Smooth muscle cell (in vitro differentiated cells): ENCODE measurements around the gene DNAH9. TPM values are rescaled to one million over a fixed set of nuclear protein-coding genes. Genes with fewer than 3 reads are reported as not detected.

Experiments
- DNase-seq: peaks from one replicate; lab custom pipeline; 2025; ENCODE audit not compliant: unreplicated experiment; lab: John Stamatoyannopoulos, UW
- H2AFZ ChIP-seq: fragments of 200-600 bp; sonication (generic); 2 replicates; pipeline ENCODE4 v1.6.0; 2016; ENCODE audit warnings: antibody characterized with exemption, low read depth, mild to moderate bottlenecking
- H3F3A ChIP-seq: fragments of 200-600 bp; sonication (generic); 2 replicates; pipeline ENCODE4 v1.6.0; 2017; ENCODE audit warnings: antibody characterized with exemption, low read depth
- H3K27ac ChIP-seq: fragments of 200-600 bp; sonication (generic); 2 replicates; pipeline ENCODE4 v1.5.1; 2016; ENCODE audit warnings: low read depth, mild to moderate bottlenecking
- H3K27me3 ChIP-seq: fragments of 200-600 bp; sonication (generic); 2 replicates; pipeline ENCODE4 v1.6.1; 2016; ENCODE audit warnings: low read depth, mild to moderate bottlenecking
- H3K36me3 ChIP-seq: fragments of 200-600 bp; sonication (generic); 2 replicates; pipeline ENCODE4 v1.5.1; 2016; ENCODE audit warnings: low read depth
- H3K4me1 ChIP-seq: fragments of 200-600 bp; sonication (generic); 2 replicates; pipeline ENCODE4 v1.5.1; 2016; ENCODE audit warnings: low read depth
- H3K4me2 ChIP-seq: fragments of 200-600 bp; sonication (generic); 2 replicates; pipeline ENCODE4 v1.6.0; 2016; ENCODE audit warnings: mild to moderate bottlenecking
- H3K4me3 ChIP-seq: fragments of 200-600 bp; sonication (generic); 2 replicates; pipeline ENCODE4 v1.5.1; 2016; ENCODE audit warnings: mild to moderate bottlenecking
- H3K79me2 ChIP-seq: fragments of 200-600 bp; sonication (generic); 2 replicates; pipeline ENCODE4 v1.6.0; 2016; ENCODE audit warnings: low read depth, mild to moderate bottlenecking
- H3K9ac ChIP-seq: fragments of 200-600 bp; sonication (generic); 2 replicates; pipeline ENCODE4 v1.6.0; 2016; ENCODE audit warnings: low read depth
- H3K9me3 ChIP-seq: fragments of 200-600 bp; sonication (generic); replicated peaks from 2 replicates; pipeline ENCODE4 v1.5.1; 2016; ENCODE audit warnings: low read depth
- H4K20me1 ChIP-seq: fragments of 200-600 bp; sonication (generic); 2 replicates; pipeline ENCODE4 v1.6.0; 2016; ENCODE audit warnings: low read depth
- CTCF ChIP-seq: fragments of 200-600 bp; sonication (generic); IDR thresholded peaks from 2 replicates; pipeline ENCODE4 v1.5.1; 2017; ENCODE audit warnings: borderline replicate concordance, mild to moderate bottlenecking, antibody characterized with exemption; ENCODE audit not compliant: insufficient read depth, poor library complexity, severe bottlenecking
- WGBS: methylation state at CpG from one replicate; pipeline ENCODE4 v1.1.7; 2016; ENCODE audit warnings: low lambda C conversion rate; 5-methylcytosine and 5-hydroxymethylcytosine counted together
- polyA plus RNA-seq: library from polyadenylated mRNA; unstranded; fragments of >200 nt; fragmentation: Nextera tagmentation; extraction: Ambion mirVana; gene quantifications from 2 replicates; pipeline ENCODE4 v1.2.1, GENCODE V29; 2016
- total RNA-seq: library from RNA; depleted of rRNA; stranded (reverse); fragments of >200 nt; gene quantifications from 2 replicates; pipeline ENCODE4 v1.2.3, GENCODE V29; 2014

Gene DNAH9
- total and polyA plus RNA-seq, 2 experiments from 2014 or later = 0.30 to 0.49 TPM

DNA sequence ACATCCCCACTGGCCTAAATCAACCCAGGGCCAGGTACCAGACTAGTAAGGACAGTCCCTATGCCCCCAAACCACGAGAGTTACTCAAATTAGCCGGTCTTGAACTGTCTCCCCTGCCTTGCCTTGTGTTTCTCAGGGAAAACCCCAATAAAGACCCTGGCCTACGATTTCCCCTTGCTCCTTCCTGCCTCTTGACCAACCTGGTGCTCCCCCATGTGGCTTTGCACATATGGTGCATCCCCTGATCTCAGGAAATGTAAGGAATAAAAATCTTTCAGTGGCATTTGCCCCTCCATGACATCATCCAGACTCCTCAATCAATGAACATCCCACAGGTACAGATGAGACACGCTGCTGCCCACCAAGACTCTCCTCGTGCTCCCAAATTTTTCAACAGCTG is 311.1 kb downstream of the DNAH9 start:
- Histone ChIP-seq H3F3A (peaks cover 10% of the 10 kb centered on the region), H3K4me2 (no peak overlapping the region), H3K27me3 (no peaks in the 10 kb centered on the region), H3K9ac (no peak overlapping the region), H3K27ac (no peak overlapping the region), H3K4me1 (no peaks in the 10 kb centered on the region), H4K20me1 (no peaks in the 10 kb centered on the region), H3K36me3 (no peaks in the 10 kb centered on the region), H2AFZ (no peak overlapping the region), H3K4me3 (no peak overlapping the region), H3K79me2 (no peaks in the 10 kb centered on the region), H3K9me3 (peaks cover 3% of the 10 kb centered on the region)
- DNase-seq = no peak
- WGBS = 76% methylated on average over 5 of the region's 5 CpGs
- TF ChIP-seq CTCF = no peak

DNA sequence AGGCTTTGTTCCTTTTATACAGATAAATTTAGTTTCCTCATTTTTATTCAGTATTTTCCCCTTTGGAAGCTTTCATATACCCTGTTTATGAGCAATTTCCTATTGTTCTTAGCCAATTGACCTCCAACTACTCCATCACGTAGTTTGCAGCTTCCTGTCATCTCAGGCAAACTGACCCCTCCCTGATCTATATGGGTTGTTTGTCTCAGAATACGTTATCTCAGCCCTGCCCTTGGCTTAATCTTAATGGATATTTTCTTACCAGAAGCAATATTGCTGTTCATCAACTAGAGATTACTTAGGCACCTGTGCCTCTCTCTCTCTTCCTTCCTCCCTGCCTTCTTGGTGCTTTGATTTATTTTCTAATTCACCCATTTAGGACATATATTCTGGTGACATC is 317.8 kb downstream of the DNAH9 start:
- H3K4me1 ChIP-seq = no peaks in the 10 kb centered on the region
- no peak overlapping the region for H3K4me3 ChIP-seq
- no peak overlapping the region for H3K9ac ChIP-seq
- peaks cover 3% of the 10 kb centered on the region for H3K9me3 ChIP-seq
- H3F3A ChIP-seq = peaks cover 5% of the 10 kb centered on the region
- H3K4me2 ChIP-seq = no peak overlapping the region
- H3K27ac ChIP-seq = no peak overlapping the region
- no peaks in the 10 kb centered on the region for H3K36me3 ChIP-seq
- no peaks in the 10 kb centered on the region for H3K79me2 ChIP-seq
- no peak for TF ChIP-seq CTCF
- H3K27me3 ChIP-seq = no peaks in the 10 kb centered on the region
- no peak for DNase-seq
- WGBS = 33% methylated on average over 2 of the region's 2 CpGs
- no peak overlapping the region for H2AFZ ChIP-seq
- H4K20me1 ChIP-seq = no peaks in the 10 kb centered on the region

DNA sequence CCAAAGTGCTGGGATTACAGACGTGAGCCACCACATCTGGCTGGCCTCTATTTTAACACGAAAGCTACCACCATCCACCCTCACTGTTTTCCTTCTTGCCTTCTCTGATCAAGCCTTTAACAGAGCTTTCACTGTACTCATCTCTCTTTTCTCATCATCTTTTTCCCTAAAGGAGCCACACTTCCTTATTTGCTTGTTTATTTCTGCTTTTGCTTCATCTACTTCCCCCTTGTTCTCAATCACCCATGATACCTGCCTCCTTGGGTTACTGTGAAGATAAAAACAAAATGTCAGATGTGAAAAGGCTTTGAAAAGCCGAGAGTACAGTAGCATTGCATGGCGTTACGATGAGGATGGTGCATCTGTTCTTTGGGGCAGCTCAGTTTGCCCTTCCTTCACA is 319.1 kb downstream of the DNAH9 start:
- TF ChIP-seq CTCF = no peak
- H4K20me1 ChIP-seq = no peaks in the 10 kb centered on the region
- H3K79me2 ChIP-seq = no peaks in the 10 kb centered on the region
- H3K4me2 ChIP-seq = no peak overlapping the region
- no peak overlapping the region for H3K27ac ChIP-seq
- H3K27me3 ChIP-seq = no peaks in the 10 kb centered on the region
- DNase-seq = no peak
- no peaks in the 10 kb centered on the region for H3K36me3 ChIP-seq
- H3K9ac ChIP-seq = no peak overlapping the region
- H3K9me3 ChIP-seq = peaks cover 3% of the 10 kb centered on the region
- no peaks in the 10 kb centered on the region for H3K4me1 ChIP-seq
- 98% methylated on average over 5 of the region's 5 CpGs for WGBS
- peaks cover 12% of the 10 kb centered on the region for H3F3A ChIP-seq
- no peak overlapping the region for H3K4me3 ChIP-seq
- H2AFZ ChIP-seq = no peak overlapping the region

GRCh38 chr17:11921296-11921695 is 323.0 kb downstream of the DNAH9 start:
- Histone ChIP-seq H3K27me3 (no peaks in the 10 kb centered on the region), H4K20me1 (no peaks in the 10 kb centered on the region), H3K9me3 (no peaks in the 10 kb centered on the region), H3K4me2 (no peak overlapping the region), H3K36me3 (no peaks in the 10 kb centered on the region), H2AFZ (no peak overlapping the region), H3K9ac (no peak overlapping the region), H3K4me1 (peaks cover 4% of the 10 kb centered on the region), H3F3A (peaks cover 12% of the 10 kb centered on the region), H3K79me2 (no peaks in the 10 kb centered on the region), H3K4me3 (no peak overlapping the region), H3K27ac (peak overlapping the region; percentile 68)
- no peak for TF ChIP-seq CTCF
- 93% methylated on average over 6 of the region's 6 CpGs for WGBS
- no peak for DNase-seq
